HG02798 (cell line): ENCODE results near the gene FASTKD1.
A peak's percentile ranks its signal among the peaks of the same experiment; 100 is the strongest.
"Not testable (repeated sequence)": the region's sequence is repeated elsewhere in the genome, so short reads cannot be mapped to it uniquely, and the experiment has no call there.

Experiments
- ATAC-seq: cut with Tn5 transposase; IDR thresholded peaks from one replicate; pipeline ENCODE4 v1.9.1; 2021; ENCODE audit warnings: mild to moderate bottlenecking; ENCODE audit not compliant: unreplicated experiment, poor library complexity

The FASTKD1 gene, protein sequence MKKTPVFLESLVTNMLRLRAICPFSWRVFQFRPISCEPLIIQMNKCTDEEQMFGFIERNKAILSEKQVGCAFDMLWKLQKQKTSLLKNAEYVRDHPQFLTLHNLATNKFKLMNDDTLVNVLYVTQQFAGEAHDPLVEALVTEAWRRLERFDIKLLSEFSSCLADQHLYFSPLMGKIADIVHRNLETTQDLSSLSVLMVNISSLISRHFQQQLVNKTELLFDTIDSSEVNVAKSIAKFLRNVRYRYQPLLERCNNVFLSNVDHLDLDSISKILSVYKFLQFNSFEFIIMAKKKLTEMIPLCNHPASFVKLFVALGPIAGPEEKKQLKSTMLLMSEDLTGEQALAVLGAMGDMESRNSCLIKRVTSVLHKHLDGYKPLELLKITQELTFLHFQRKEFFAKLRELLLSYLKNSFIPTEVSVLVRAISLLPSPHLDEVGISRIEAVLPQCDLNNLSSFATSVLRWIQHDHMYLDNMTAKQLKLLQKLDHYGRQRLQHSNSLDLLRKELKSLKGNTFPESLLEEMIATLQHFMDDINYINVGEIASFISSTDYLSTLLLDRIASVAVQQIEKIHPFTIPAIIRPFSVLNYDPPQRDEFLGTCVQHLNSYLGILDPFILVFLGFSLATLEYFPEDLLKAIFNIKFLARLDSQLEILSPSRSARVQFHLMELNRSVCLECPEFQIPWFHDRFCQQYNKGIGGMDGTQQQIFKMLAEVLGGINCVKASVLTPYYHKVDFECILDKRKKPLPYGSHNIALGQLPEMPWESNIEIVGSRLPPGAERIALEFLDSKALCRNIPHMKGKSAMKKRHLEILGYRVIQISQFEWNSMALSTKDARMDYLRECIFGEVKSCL

DNA sequence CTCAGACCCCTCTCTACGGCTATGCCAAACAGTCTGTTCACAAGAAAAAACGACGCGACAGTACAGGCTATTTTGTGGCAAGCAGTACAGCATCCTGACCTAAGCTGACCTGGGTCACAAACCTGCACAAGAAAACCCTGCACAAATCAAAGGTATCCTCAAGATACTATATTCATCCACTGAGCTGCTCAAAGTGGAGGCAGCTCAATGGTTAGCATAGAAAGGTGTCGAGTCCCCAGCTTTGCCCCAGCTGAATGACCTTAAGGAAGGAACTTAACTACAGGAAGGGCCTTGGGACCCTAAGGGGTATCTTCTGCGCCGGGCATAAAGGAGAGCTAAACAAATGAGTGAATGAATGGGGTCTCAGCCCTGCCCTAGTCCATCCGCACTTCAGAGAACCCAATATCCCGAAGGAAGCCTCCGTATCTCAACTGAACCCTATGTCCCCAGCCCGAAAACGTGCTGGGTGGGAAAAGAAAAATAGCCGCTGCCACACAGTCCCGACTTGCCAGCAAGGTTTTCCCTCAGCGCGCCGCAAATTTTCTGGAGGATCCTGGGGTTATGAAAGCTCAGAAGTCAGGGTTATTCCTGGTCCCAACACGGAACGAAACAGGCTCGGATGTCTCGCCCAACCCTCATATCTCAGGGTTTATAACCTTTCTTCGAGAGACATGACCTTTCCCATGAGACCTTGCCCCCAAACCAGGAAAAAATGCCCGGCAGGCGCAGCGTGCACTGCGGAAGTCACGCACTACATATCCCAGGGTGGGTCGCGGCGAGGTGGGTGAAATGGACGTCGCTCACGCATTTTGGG, at the start of gene FASTKD1:
TSS of gene FASTKD1 (minus strand) at position 706 of the 814 bp plus-strand sequence. CDS start 1,836 bp downstream, outside the sequence.
- ATAC-seq: peak; percentile 99

DNA sequence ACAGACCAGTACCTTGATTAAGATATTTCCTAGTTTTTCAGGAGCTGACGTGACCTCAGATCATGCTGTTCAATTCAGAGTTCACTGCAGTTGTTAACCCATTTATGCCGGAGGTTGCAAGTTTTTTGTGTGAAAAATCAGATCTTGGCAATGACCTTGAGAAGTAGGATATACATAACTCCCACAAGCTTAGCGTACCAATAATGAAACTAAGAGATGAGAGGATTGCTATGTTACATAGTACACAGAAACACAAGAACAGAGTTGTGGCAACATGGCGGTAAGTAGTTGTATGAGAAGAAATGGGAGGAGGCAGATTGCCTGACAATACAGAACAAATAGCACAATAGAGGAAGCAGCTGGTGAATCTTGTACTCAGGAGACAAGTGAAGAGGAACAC, 49.6 kb upstream of the FASTKD1 start:
- no peak for ATAC-seq

DNA sequence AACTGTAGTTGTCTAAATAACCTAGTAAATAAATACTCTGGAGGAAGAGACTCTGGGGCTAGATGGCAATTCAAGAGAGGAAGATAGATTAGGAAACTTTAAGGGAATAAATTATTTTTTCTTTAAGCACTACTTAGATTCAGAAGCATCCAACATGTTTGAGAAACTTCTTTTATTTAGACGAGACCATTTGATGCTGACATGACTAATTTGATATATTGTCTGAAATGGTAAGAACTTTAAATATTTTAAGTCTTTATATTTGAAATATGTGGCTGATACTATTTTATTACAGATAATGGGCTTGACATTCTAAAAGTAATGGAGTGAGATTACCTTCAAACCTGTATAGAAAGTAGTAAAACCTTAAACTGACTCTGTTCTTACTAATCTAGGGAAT, 46.8 kb upstream of the FASTKD1 start:
- ATAC-seq: no peak

DNA sequence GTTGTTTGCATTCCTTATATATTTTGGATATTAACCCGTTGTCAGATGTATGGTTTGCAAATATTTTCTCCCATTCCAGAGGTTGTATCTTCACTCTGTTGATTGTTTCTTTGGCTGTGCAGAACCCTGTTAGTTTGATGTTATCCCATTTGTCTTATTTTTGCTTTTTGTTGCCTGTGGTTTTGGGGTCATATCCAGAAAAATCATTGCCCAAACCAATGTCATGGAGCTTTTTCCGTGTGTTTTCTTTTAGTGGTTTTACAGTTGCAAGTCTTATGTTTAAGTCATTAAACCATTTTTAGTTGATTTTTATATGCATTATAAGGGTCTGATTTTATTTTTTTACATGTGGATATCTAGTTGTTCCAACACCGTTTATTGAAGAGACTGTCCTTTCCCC, 46.3 kb upstream of the FASTKD1 start:
- ATAC-seq: no peak

DNA sequence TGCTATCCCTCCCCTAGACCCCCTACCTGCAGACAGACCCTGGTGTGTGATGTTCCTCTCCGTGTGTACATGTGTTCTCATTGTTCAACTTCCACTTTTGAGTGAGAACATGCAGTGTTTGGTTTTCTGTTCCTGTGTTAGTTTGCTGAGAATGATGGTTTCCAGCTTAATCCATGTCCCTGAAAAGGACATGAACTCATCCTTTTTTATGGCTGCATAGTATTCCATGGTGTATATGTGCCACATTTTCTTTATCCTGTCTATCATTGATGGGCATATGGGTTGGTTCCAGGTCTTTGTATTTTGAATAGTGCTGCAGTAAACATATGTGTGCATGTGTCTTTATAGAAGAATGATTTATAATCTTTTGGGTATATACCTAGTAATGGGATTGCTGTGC, 42.3 kb upstream of the FASTKD1 start:
- ATAC-seq: not testable (repeated sequence)

DNA sequence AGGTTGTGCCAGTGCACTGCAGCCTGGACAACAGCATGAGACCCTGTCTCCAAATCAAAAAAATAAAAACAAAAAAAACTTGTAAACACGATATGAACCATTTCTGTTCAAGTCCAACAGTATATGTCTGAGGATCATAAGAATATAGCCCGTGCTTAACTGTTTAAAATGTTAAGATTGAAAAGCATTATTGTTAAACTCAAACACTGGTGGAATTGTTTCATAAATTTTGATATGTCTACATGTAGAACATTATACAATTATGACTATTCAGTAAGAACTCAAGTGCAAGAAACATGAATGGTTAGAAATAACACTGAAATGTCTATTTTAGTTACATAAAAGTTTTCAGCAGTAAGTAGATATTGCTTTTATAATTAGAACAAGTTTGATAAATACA, 40.2 kb upstream of the FASTKD1 start:
- no peak for ATAC-seq

DNA sequence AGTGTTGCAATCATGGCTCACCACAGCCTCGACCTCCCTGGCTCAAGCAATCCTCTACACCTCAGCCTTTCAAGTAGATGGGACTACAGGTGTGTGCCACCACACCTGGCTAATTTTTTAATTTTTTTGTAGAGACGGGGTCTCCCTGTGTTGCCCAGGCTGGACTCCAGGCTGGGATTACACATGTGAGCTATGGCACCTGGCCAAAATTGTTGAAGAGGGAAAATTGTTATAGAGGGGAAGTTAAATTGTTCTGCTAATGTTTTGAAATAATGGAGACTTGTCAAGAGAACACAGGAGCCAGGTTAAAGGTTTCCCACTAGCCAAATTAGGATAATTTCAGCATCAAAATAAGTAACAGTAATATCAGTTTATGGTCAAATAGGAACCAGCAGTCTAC, 35.6 kb upstream of the FASTKD1 start:
- no peak for ATAC-seq

DNA sequence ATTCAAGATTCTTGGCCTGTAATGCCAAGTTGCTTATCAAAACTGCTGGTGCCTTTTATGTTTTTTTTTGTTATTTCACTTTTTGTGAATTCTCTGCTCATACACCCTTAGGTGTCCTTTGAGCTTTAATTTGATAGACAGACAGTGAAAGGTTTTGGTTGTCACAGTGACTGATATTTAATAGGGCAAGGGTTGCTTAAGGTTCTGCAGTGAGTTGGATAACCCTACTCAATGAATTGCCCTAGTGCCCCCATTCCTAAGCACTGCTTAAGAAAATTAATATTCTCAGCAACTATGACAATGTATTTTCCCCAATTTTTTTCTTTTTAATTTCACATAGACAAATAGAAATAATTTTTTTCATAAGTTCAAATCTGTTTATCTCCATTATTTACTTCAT, 25.9 kb upstream of the FASTKD1 start:
- no peak for ATAC-seq

DNA sequence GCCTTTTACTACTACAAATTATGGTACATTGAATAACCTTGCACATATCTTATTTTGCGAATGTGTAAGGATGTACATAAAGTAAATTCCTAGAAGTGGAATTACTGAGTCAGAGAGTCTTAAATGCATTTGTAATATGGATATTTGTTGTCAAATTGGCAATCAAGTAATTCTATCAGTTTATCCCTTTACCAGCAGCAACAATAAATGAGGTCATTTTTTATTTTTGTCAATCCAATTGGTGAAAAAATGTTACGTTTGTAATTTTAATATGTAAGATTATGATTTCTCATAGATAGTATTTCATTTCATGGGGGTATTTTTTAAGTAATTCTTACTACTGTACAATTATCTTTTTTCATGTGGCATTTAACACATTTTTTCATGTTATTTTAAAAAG, 25.3 kb upstream of the FASTKD1 start:
- ATAC-seq: no peak

DNA sequence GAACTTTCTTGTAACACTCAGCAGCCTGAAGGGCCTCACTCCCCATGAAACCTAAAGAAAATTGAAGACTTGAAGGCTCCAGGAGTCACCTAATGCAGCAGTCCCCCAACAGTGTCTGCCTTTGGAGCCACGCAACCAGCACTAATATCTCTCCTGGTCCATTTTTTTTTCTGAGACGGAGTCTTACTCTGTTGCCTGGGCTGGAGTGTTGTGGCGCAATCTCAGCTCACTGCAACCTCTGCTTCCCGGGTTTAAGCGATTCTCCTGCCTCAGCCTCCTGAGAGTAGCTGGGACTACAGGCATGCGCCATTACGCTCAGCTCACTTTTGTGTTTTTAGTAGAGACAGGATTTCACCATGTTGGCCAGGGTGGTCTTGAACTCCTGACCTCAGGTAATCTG, 22.9 kb upstream of the FASTKD1 start:
- ATAC-seq: not testable (repeated sequence)

DNA sequence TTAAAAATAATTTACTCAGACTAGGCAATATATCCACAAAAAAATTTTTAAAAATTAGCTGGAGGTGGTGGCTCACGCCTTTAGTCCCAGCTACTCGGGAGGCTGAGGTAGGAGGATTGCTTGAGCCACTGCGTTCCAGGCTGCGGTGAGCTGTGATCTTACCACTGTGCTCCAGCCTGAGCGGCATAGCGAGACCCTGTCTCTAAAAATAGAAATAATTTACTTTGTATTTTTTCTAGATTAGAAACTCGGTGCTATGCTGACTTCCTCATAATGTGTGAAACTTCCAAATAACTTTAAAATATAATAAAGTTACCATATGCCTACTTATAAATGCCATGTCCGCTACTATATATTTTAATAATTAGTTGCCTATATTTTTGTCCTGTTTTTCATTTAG, 17.1 kb upstream of the FASTKD1 start:
- no peak for ATAC-seq

DNA sequence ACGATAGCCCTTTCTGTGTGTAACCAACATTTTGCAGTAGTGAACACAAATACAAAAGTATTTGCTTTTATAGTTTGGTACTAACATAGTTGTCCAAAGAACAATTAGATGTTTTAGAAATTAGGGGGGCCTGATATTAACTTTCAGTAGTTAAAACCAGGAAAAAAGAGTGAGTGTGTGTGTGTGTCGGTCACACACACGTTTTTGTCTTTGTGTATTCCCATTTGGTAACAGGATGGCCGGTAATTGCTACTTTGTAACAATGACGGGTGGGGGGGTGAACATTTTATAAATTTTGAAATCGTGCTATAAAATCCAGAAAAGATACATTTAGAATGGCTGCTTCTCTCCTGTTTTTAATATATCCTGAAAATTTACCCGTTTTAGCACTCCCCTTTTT, 12.0 kb upstream of the FASTKD1 start:
- ATAC-seq: no peak

DNA sequence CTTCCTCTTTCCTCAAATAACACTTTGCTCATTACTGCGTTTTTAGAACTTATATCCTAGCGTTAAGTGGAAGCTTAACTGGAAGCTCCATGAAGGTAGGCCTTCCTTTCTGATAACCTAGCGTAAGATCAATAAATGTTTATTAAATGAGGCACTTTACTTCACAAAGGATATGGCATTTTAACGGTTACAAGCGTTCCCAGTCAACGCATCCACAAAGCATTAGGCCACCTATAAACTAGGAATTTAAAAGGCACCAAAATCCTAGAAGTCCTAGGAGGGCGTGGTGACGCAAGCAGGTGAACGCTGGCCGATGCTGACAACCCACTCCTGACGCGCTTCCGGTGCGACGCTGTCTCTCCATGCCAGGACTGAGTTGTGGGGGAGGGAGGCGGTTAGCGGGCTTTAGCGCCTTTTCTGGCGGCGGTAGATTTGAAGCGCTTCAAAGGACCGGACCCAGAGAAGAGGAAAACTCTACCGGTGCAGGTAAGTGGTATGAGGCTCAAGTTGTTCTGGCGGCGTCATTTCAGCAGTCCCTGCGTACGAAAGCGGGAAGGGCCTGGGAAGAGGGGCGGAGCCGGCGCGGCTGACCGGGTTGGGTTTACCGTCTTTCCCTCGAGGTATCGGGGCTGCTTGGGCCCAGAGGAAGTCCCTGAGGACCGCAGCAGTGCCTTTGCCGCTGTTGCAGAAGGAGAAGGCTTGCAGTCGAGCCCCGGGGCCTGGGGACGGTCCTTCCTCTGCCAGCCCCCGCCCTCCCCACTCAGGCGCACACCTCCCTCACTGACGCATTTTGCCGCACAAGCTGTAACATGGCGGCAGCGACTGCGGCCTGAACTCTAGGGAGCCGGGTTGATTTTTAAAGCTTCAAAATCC, 10.6 kb upstream of the FASTKD1 start, which contains the start of gene PPIG:
TSS of gene PPIG (plus strand) at position 347 of the 873 bp plus-strand sequence. CDS start 19,691 bp downstream, outside the sequence.
- ATAC-seq: peak; percentile 93

DNA sequence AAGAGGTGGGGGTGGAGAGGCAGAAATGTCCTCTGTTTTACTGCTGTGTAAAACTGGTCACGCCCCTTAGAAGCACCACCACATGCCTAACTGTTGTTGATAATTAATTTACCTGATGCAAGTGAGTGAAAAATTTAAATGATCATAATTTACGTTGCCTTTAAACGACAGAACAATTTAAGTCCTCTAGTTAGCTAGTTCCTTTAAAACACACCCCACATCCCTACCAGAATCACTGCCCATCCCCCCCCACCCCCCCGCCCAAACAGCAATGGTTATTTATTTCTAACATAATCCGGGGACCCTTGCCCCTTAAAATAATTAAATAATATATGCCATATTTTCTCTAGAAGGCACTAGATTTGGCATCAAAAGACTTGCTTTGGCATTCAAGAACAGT, 9.9 kb upstream of the FASTKD1 start:
- ATAC-seq: no peak

DNA sequence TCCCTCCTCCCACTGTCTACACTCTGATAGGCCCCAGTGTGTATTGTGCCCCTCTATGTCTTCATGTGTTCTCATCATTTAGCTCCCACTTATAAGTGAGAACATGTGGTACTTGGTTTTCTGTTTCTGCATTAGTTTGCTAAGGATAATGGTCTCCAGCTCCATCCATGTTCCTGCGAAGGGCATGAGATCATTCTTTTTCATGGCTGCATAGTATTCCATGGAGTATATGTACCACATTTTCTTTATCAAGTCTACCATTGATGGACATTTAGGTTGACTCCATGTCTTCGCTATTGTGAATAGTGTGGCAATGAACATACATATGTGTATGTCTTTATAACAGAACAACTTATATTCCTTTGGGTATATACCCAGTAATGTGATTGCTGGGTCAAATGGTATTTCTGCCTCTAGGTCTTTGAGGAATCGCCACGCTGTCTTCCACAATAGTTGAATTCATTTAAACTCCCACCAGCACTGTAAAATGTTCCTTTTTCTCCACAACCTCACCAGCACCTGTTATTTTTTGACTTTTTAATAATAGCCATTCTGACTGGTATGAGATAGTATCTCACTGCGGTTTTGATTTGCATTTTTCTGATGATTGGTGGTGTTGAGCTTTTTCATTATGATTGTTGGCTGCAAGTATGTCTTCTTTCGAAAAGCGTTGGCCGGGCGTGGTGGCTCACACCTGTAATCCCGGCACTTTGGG, 9.0 kb upstream of the FASTKD1 start:
- not testable (repeated sequence) for ATAC-seq

DNA sequence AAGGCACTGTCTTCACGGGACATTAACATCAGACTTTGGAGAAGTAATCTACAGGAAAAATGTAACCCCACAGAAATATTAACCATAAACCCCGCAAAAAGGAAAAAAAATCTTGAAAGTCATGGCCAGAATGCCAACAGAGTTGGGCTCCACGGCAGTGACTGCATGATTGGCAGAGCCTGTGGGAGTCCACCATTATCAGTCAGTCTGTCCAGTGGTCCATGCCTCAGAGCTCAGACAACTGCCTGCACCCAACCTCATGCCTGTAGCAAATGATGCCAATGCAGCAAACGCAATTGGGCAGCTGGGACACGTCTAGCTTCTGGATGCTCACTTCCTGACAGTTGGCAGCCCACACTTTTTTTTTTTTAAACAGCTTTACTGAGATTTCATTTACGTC, 5.4 kb upstream of the FASTKD1 start:
- no peak for ATAC-seq

DNA sequence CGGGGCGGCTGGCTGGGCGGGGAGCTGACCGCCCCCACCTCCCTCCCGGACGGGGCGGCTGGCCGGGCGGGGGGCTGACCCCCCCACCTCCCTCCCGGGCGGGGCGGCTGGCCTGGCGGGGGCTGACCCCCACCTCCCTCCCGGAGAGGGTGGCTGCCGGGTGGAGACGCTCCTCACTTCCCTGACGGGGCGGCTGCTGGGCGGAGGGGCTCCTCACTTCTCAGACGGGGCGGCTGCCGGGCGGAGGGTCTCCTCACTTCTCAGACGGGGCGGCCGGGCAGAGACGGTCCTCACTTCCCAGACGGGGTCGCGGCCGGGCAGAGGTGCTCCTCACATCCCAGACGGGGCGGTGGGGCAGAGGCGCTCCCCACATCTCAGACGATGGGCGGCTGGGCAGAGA, 1.6 kb upstream of the FASTKD1 start:
- not testable (repeated sequence) for ATAC-seq

DNA sequence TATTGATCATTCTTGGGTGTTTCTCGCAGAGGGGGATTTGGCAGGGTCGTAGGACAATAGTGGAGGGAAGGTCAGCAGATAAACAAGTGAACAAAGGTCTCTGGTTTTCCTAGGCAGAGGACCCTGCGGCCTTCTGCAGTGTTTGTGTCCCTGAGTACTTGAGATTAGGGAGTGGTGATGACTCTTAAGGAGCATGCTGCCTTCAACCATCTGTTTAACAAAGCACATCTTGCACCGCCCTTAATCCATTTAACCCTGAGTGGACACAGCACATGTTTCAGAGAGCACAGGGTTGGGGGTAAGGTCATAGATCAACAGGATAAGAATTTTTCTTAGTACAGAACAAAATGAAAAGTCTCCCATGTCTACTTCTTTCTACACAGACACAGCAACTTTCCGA, 874 bp upstream of the FASTKD1 start:
- ATAC-seq: not testable (repeated sequence)

DNA sequence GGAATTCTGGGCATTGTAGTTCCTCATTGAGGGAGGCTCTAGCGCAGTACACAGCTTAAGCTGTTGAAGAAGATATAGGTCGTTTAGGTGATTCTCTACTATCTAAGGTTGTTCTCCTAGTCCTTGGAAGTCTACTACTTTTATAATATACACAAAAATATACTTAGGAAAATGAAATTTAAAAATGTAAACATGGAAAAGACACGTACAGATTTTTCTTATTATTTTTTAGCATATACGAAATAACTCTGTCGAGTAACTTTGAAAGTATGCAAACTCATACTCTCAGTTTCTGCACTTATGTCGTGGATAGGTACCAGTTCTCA, 272 bp upstream of the FASTKD1 start:
- no peak for ATAC-seq
